ENCODE data around the gene PPP1R8. TPM values are rescaled to one million over a fixed set of nuclear protein-coding genes. Genes with fewer than 3 reads are reported as not detected.

PPP1R8 gene
- polyA plus RNA-seq, 1 donor (not counting 4 experiments of a cell fraction or from before 2014, with no cell fraction given) = 56.2 TPM

DNA sequence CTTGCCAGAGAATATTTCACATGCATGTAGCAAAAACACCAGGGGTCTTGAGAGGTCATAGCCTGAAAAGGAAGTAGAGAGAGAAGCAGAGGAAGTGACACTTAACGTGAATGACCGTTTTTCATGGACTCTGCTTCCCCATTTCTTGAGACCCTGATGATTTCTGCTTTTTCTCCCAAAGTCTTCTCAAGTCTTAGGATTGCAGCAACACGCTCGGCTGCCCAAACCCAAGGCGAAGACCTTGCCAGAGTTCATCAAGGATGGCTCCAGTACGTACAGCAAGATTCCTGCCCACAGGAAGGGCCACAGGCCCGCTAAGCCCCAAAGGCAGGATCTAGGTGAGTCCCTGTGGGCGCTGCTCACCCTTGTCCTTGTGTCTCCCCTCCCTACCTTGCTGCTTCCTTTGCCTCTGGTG is 54.5 kb downstream of the PPP1R8 start:
- TF ChIP-seq, protein P1, sequence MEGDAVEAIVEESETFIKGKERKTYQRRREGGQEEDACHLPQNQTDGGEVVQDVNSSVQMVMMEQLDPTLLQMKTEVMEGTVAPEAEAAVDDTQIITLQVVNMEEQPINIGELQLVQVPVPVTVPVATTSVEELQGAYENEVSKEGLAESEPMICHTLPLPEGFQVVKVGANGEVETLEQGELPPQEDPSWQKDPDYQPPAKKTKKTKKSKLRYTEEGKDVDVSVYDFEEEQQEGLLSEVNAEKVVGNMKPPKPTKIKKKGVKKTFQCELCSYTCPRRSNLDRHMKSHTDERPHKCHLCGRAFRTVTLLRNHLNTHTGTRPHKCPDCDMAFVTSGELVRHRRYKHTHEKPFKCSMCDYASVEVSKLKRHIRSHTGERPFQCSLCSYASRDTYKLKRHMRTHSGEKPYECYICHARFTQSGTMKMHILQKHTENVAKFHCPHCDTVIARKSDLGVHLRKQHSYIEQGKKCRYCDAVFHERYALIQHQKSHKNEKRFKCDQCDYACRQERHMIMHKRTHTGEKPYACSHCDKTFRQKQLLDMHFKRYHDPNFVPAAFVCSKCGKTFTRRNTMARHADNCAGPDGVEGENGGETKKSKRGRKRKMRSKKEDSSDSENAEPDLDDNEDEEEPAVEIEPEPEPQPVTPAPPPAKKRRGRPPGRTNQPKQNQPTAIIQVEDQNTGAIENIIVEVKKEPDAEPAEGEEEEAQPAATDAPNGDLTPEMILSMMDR (optimal IDR thresholded peaks at IDR 0.05 in 1 of 3, IDR thresholded peaks at IDR 0.05 in 1 of 3, conservative IDR thresholded peaks at IDR 0.05 in 1 of 3; ENCODE audit: extremely low read depth in 1 of 3, insufficient read depth in 2 of 3, low read length in 3 of 3) = no peak
- no peak for TF ChIP-seq EZH2 (IDR thresholded peaks at IDR 0.05; ENCODE audit: low read length)
- DNase-seq (ENCODE audit: low read depth, low spot score) (no peak), FAIRE-seq (no peak)
- Histone ChIP-seq H4K20me1 (ENCODE audit: control insufficient read depth, extremely low read depth, insufficient read depth, low read length) (no peaks in the 10 kb centered on the region), H3K9me1 (ENCODE audit: control insufficient read depth, extremely low read depth, insufficient read depth, low read length) (no peaks in the 10 kb centered on the region), H3K4me3 (ENCODE audit: control insufficient read depth in 2 of 3, extremely low read depth in 1 of 3, insufficient read depth in 2 of 3, low read depth in 1 of 3, low read length in 3 of 3) (no peak overlapping the region), H3K4me1 (ENCODE audit: control insufficient read depth, extremely low read depth, insufficient read depth, low read length) (no peaks in the 10 kb centered on the region), H2AFZ (ENCODE audit: control insufficient read depth, low read length) (no peak overlapping the region), H3K9ac (ENCODE audit: control insufficient read depth, extremely low read depth, insufficient read depth, low read length) (no peak overlapping the region), H3K36me3 (ENCODE audit: control insufficient read depth in 2 of 2, extremely low read depth in 1 of 2, insufficient read depth in 2 of 2, low read length in 2 of 2) (peaks cover 1 to 4% of the 10 kb centered on the region in 2 experiments), H3K4me2 (ENCODE audit: control insufficient read depth, extremely low read depth, insufficient read depth, low read depth, low read length) (no peak overlapping the region), H3K27me3 (ENCODE audit: control insufficient read depth, extremely low read depth, insufficient read depth, low read length) (no peaks in the 10 kb centered on the region), H3K9me3 (ENCODE audit: control insufficient read depth, low read depth, low read length) (no peaks in the 10 kb centered on the region), H3K27ac (ENCODE audit: control insufficient read depth, insufficient read depth, low read length) (no peak overlapping the region), H3K79me2 (ENCODE audit: control insufficient read depth, insufficient read depth, low read length) (no peaks in the 10 kb centered on the region)
- dilution Hi-C loops (cut with MboI; ENCODE audit: extremely low pct_ligation_motif_present, low sequenced_read_pairs) = no loop called here

DNA sequence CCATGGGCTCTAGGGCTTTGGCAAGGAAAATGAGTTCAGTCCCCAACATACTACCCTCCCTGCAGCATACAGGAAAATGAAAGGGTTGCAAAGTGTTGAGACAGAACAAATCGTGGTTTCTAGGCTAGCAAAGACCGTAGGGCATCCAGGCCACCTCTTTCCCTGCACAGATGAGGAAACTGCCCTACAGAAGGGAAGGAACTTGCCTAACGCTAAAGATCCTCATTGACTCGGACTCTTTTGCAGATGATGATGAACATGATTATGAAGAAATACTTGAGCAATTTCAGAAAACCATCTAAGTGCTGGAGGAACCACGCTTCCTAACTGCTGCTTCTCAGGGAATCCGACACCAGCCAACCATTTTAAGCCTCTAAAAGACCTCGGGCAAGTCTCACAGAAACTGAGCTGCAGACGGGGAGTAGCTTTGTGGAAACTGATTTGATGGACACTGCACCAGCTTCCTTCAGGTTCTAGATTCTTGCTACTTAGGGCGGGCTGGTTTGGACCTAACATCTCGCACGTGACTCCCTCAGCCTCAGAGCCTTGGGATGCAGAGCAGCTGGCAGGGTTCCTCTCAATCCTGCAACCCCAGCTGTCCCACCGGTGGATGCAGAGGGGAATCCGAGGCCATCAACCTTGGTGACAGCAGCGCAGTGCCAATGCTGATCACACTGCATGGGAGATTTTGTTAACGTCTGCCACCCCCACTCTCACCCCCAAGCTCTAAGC is 55.2 kb downstream of the PPP1R8 start:
- TF ChIP-seq, protein P1 (optimal IDR thresholded peaks at IDR 0.05 in 1 of 3, IDR thresholded peaks at IDR 0.05 in 1 of 3, conservative IDR thresholded peaks at IDR 0.05 in 1 of 3; ENCODE audit: extremely low read depth in 1 of 3, insufficient read depth in 2 of 3, low read length in 3 of 3) = no peak
- TF ChIP-seq EZH2 (IDR thresholded peaks at IDR 0.05; ENCODE audit: low read length) = no peak
- Histone ChIP-seq H4K20me1 (ENCODE audit: control insufficient read depth, extremely low read depth, insufficient read depth, low read length) (no peaks in the 10 kb centered on the region), H2AFZ (ENCODE audit: control insufficient read depth, low read length) (no peak overlapping the region), H3K9me1 (ENCODE audit: control insufficient read depth, extremely low read depth, insufficient read depth, low read length) (no peaks in the 10 kb centered on the region), H3K27me3 (ENCODE audit: control insufficient read depth, extremely low read depth, insufficient read depth, low read length) (no peaks in the 10 kb centered on the region), H3K4me3 (ENCODE audit: control insufficient read depth in 2 of 3, extremely low read depth in 1 of 3, insufficient read depth in 2 of 3, low read depth in 1 of 3, low read length in 3 of 3) (no peak overlapping the region), H3K4me1 (ENCODE audit: control insufficient read depth, extremely low read depth, insufficient read depth, low read length) (no peaks in the 10 kb centered on the region), H3K9ac (ENCODE audit: control insufficient read depth, extremely low read depth, insufficient read depth, low read length) (no peak overlapping the region), H3K27ac (ENCODE audit: control insufficient read depth, insufficient read depth, low read length) (no peak overlapping the region), H3K36me3 (ENCODE audit: control insufficient read depth in 2 of 2, extremely low read depth in 1 of 2, insufficient read depth in 2 of 2, low read length in 2 of 2) (peaks cover 1 to 4% of the 10 kb centered on the region in 2 experiments), H3K4me2 (ENCODE audit: control insufficient read depth, extremely low read depth, insufficient read depth, low read depth, low read length) (no peak overlapping the region), H3K9me3 (ENCODE audit: control insufficient read depth, low read depth, low read length) (no peaks in the 10 kb centered on the region), H3K79me2 (ENCODE audit: control insufficient read depth, insufficient read depth, low read length) (no peaks in the 10 kb centered on the region)
- no peak for FAIRE-seq
- dilution Hi-C loops (cut with MboI; ENCODE audit: extremely low pct_ligation_motif_present, low sequenced_read_pairs) = no loop called here
- DNase-seq (ENCODE audit: low read depth, low spot score) = no peak
